GM10266 (cell line): Measurements from ENCODE around the gene SGTA.

Source experiments
- DNase-seq: peaks from one replicate; pipeline ENCODE4 v3.0.0; 2012; ENCODE audit errors: extremely low spot score
- CTCF ChIP-seq: IDR thresholded peaks from 2 replicates; pipeline ENCODE4 v1.5.1; 2012; ENCODE audit warnings: mild to moderate bottlenecking, low read depth; ENCODE audit not compliant: control insufficient read depth, insufficient read depth; ENCODE audit errors: missing control alignments

The SGTA gene

GRCh38 chr19:2726904-2727639 is 56.0 kb downstream of the SGTA start:
- DNase-seq, result no peak
- no peak for TF ChIP-seq CTCF

- TF ChIP-seq CTCF, result no peak
- DNase-seq, result no peak
Measured at GRCh38 chr19:2726160-2726855, 56.8 kb downstream of the SGTA start.

GRCh38 chr19:2724148-2724557 is 58.9 kb downstream of the SGTA start:
- DNase-seq, result no peak
- no peak for TF ChIP-seq CTCF

- no peak for DNase-seq
- TF ChIP-seq CTCF, result no peak
Measured at GRCh38 chr19:2723747-2724146, 59.3 kb downstream of the SGTA start.

- no peak for DNase-seq
- no peak for TF ChIP-seq CTCF
Measured at GRCh38 chr19:2723345-2723715, 59.7 kb downstream of the SGTA start.

GRCh38 chr19:2722541-2723344 is 60.3 kb downstream of the SGTA start:
- no peak for TF ChIP-seq CTCF
- no peak for DNase-seq
